GM19455 (cell line): Measurements from ENCODE around the gene LRRFIP2.
"Not testable (repeated sequence)": the region's sequence is repeated elsewhere in the genome, so short reads cannot be mapped to it uniquely, and the experiment has no call there.

Source experiments
- ATAC-seq: cut with Tn5 transposase; IDR thresholded peaks from one replicate; pipeline ENCODE4 v1.9.1; 2021; ENCODE audit not compliant: unreplicated experiment

LRRFIP2 gene

DNA sequence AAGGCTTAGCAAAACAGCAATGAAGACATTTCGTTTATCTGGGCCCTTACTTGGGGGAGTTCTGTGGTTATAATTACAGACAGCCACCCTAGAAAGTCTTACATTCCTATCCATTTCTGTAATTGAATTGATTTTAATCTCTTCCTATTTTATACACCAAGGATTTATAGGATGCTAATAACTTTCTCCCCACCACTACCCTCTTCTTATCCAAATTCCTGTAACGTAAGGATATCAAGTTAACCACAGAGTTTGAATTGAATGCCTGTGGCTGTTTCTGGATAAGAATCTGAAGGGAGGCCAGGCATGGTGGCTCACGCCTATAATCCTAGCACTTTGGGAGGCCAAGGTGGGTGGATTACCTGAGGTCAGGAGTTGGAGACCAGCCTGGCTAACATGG, 102.5 kb downstream of the LRRFIP2 start:
- no peak for ATAC-seq

DNA sequence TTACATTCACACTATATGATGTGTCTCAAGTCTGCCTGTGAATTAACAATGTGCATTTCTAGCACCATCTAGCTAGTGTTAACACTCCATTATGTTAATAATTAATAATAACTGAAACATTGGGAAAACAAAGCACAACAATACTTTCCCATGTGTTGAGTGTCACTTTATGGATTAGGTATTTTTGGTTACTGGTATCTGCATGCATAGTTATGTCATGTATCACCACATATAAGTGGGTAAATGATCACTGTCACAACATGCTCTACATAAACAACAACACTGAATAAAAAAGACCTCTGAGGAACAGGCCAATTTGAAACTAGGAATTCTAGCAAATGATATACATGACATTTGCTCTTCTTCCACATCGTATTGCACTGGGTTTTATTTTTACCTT, 106.4 kb downstream of the LRRFIP2 start:
- ATAC-seq, result no peak

DNA sequence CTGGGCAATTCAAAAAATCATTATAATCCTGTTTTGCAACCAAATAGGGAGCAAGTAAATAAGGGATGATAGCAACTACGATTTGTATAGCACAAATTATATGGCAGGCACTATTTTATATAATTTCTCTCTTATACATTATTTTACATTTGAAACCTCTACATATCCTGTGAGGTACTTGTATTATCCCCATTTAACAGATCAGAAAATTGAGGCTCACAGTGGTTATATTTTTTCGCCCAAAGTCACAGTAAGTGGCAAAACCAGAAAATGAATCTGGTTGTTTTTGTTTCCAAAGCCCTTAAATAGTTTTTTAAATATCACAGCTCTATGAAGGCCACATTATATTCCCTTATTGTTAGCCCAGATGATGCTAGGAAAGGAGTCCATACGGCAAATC, 106.8 kb downstream of the LRRFIP2 start:
- ATAC-seq, result no peak

DNA sequence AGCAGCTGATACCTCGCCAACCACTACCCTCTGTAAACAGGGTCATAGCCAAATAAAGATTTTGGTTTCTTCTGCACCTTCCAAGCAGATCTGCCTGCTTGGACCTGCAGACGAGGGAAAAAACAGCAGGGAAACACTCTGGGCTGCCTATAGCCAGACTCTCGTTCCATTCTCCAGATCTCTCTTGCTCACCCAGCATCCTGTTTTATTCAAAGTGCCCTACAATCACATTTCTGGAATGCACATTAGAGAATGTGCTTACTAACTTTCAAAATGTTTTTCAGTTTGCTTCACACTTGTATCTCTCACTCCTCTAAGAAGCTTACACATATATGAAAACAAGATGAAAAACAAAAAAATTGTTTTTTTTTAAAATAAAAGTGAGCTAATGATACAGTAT, 109.6 kb downstream of the LRRFIP2 start:
- no peak for ATAC-seq

DNA sequence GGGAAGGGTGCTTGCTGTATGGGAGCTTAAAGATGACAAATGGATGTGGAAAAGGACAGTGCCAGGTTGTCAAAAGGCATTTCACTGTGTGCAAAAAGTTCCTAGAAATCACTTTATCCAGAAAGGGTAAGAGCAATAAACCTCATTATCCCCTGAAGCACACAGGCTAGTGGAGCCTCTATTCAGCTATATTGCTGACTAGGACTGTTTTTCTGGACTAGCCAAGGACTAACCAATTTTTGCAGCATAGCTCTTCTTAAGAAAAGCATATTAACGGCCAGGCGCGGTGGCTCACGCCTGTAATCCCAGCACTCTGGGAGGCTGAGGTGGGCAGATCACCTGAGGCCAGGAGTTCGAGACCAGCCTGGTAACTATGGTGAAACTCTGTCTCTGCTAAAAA, 116.3 kb downstream of the LRRFIP2 start:
- no peak for ATAC-seq

DNA sequence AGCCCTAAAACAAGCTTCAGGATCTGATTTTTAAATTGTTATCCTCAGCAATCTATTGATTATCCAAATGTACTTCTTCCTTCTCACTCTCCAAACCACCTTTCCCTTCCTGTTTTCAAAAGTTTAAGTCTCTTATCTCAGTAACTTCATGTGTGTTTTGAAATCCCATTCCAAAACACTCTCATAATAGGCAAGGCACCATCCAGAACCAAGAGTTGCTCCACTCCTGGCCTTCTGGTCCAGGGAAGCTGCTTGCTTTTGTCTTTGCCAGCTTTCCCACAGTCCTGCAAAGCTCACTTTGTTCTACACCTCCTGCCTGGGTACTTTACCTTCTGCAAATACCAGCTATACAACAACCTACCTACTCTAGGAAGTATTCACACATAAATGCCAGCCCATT, 117.6 kb downstream of the LRRFIP2 start:
- ATAC-seq, result no peak

DNA sequence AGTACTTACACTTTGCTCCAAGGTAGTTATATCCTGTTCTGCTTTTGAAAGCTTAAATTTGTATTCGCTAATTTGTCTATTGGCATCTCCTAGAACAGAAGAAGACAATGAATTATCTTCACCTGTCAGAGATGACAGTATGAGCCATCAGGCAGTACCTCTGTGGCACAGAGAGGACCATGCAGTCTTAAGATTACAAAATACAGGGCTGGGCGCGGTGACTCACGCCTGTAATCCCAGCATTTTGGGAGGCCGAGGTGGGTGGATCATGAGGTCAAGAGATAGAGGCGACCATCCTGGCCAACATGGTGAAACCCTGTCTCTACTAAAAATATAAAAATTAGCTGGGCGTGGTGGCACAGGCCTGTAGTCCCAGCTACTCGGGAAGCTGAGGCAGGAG, 119.3 kb downstream of the LRRFIP2 start:
- not testable (repeated sequence) for ATAC-seq

DNA sequence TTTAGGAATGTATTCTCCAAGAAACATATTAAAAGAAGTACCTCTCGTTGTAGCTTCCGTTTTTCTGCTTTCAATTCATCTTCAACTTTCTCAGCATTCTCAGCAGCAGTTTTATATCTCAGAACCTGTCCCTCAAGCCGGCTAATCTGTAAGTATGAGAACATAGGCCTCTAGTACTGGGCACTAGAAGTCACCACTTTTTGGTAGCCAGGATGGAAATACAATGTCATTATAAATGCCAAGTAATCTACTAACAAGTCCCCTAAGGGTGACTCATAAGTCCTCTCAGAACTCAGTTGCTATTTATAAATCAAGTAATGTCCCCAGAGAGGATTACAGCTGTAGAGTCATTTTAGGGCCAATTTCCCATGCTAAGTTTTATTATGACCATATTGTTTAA, 120.0 kb downstream of the LRRFIP2 start:
- ATAC-seq, result peak; percentile 60

DNA sequence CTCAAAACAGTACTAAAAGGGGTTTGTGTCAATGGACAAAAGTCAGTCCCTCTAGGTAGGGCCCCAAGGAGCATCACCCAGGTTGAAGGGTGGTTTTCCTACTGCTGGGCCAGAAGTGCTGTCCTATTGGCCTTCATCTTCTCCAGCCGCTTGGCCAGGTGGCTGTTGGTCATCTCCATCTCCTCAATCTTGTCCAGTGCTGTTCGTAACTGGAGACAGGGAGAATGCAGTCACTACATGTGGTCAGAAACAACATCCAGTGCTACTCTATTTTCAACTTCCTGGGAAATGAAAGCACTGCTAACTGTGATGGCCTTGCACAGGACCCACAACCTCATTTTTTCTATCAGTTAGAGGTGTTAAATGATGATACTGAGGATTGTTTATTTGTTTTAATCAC, 120.6 kb downstream of the LRRFIP2 start:
- no peak for ATAC-seq

DNA sequence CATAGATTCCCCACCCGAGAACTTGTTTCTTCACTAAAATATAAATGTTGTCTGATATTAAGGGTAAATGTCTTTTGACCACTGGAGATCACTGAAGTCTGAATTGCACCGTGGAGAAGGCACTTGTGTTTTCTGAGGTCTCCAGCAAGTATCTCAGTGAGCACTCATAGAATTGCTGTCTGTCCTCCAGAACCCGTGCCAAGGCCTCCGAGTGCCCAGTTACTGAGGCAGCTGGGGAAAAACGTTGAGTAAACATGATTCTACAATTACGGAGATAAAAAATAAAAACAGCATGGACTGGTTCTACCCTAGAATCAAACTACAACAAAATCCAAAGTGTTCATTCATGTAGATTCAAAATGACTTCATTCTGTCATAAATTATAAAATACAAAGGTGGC, 121.0 kb downstream of the LRRFIP2 start:
- ATAC-seq, result no peak

DNA sequence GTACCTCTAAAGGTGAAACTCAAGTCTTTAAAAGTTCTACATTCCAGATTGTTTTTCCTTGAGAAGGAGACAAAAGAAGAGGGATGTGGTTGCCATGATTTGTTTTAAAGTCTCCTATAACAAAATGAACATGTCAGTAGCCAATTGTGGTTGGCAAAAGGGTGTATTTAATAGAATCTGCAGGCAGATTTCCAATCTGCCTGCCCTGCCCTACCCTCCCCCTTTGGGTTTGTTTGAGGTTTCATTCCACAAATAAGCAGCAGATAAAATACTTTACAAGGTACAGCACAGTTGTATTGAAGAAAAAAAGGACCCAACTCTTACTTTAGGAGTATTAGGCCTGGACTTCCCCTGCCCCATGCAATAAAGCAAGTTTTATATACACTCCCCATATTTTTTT, 121.5 kb downstream of the LRRFIP2 start:
- ATAC-seq, result no peak

DNA sequence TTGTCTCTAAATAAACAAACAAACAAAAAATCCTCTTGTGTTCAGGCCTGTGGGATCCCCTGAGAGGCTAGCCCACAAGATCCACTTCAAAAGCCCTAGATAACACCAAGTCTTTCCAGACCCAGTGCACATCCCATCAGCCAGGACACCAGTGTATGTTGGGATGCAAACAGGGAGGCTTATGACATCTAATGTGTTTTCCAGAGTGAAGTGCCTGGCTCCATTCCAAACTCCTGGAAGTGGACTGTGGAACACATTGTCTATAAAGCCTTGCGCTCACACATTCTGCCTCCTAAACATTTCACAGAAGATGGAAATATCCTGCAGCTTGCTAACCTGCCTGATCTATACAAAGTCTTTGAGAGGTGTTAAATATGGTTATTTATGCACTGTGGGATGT, 124.1 kb downstream of the LRRFIP2 start:
- no peak for ATAC-seq

DNA sequence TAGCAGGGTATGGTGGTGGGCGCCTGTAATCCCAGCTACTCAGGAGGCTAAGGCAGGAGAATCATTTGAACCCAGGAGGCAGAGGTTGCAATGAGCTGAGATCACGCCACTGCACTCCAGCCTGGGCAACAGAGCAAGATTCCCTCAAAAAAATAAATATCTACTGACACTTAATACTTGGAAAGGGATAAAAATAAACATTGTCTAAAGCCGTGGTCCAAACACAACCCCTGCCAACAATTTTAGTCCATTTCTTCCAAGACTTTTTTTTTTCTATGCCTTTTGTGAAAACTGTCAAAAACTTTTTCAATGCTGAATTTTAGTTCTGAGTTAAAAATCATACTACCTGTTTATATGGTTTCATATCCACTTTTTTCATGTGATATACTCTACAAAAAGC, 131.7 kb downstream of the LRRFIP2 start:
- ATAC-seq, result not testable (repeated sequence)

DNA sequence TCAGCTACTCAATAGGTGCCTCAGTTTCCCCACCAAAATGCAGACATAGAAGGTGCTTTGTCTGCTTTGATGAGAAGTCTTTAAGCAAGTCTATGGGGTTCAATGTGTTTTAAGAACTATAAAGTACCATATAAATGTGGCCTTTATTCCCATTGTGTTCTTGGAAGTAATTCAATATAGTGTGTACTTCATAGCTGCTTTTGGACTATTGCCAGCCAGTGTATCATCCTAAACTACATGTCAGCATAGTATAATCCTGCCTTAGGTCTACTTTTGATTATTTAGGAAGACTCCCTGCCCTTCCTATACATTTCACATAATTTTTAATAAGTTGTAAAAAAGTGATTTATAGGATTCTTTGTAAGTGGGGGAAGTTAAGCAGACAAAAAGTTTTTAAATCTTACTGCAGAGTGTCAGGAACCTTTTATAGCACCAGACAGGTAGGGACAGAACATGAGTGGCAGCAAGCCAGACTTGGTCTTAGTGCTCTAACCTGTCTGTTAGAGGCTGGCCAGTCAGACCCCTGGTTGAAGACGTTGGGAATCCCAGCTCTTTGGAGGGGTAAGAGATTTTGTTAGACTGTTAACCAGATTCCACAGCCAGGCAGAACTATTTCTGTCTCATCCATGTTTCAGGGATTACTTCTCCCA, 132.7 kb downstream of the LRRFIP2 start:
- no peak for ATAC-seq

DNA sequence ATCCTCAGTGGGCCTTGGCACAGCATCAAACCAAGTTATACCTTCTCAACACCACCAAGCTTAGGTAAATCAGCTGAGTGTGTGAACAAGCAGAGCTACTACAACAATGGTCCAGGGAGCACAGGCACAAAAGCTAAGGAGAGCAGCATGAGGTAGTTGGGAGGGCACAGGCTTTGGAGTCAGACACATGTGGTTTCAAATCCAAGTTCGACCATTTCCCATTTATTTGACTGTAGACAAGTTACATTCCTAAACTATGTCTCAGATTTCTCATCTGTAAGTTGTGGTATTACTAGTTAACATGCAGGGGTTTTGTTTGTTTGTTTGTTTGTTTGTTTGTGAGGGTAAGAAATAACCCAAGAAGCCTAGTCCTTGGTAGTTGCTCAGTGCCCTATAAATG, 134.2 kb downstream of the LRRFIP2 start:
- ATAC-seq, result no peak

DNA sequence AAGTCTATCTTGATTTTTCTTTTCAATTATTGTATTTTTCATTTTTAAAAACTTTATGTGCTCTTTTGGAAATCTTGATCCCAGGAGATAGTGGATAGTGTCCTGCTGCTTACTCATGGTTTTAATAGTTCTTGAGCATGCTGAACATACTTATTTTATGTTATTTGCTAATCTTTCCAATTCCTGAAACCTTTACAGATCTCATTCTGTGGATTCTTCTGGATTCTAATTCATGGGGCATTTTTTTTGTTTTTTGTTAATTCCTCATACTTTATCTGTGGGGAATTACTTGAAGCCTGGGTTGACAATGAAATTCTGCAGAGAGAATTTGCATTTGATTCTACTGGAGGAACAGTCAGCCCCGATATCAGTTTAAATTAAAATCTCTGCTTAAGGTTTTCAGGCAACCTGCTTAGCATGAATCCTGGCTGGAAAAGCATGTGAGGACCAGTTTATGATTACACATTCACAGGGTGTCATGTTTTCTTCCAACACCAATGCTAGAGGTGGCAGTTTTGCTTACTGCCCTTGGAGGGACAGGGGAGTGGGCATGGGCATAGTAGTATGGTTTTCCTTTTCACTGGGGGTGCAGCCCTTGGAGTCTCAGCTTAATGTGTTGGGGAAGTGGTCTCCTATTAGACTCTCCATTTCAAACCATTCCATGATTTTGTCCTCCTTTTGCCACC, 135.1 kb downstream of the LRRFIP2 start:
- no peak for ATAC-seq

DNA sequence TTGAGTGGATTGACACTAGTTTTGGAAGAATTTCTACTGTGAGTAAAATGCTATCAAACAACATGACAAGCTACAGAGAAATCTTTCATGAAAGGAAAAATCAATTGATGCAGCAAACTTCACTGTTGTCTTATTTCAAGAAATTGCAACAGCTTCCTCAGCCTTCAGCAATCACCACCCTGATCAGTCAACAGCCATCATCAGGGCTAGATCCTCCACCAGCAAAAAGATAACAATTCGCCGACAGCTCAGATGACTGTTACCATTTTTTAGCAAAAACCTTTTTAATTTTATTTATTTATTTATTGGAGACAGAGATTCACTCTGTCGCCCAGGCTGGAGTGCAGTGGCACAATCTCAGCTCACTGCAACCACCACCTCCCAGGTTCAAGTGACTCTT, 137.0 kb downstream of the LRRFIP2 start:
- ATAC-seq, result no peak

DNA sequence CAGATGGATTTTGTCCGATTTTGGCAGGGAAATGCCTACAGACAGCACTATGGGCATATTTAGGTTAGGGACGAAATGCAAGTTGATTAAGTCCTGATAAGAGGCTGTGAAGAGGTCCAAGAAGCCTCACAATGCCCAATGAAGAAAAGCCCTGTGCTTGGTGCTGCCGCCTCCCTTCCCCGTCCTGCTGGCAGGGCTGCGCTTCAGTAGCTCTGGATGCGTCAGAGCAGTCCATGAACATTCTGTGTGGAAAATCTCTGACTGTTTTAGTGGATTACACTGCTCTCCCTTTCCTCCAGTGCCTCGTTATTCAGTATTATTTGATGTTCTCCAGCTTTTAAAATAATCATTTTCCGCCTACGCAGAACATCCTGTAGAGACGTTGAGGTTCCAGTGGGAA, 141.4 kb downstream of the LRRFIP2 start:
- no peak for ATAC-seq

DNA sequence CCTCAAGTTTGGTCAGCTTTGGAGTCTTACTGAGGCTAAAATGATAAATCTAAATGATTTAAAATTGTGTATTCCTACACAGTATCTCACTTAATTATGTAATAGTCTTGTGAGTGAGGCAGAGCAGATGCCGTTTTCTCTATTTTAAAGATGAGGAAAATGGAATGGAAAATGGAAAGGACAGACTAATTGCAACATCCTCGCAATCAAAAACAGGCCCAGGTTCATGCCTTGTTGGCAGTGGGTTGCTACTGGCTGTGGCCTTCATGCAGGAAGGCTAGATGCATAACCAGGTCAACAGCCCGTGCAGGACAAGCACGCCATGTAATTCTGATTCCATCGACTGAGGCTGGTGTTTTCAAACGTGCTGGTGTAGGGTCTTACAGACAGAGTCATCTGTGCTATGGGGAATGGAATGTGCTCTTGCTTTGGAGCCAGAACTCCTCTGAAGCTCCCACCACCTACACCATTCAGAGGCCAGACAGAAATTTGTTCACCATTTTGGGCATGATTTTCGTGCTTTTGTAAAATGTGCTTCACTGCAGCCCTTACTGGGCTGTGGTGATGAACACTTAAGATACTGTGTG, 143.2 kb downstream of the LRRFIP2 start:
- no peak for ATAC-seq

DNA sequence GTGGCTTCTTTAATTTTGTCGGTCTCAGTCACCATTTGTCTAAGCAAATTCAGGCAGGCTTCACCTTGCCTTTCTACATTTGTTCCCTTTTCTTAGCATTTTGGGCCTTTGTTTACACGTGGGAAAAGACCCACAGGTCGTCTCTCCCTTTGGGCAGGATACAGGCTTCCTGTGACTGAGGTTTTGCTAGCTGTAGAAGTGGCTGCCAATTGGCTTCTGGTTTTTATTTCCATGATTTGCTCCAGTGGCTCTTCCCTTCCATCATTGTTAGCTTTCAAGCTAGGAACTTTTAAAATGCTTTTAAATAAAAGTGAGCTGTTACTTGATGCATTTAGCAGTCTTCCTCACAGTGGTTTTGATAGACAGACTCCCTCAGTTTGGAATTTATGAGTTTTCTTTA, 143.8 kb downstream of the LRRFIP2 start:
- no peak for ATAC-seq

DNA sequence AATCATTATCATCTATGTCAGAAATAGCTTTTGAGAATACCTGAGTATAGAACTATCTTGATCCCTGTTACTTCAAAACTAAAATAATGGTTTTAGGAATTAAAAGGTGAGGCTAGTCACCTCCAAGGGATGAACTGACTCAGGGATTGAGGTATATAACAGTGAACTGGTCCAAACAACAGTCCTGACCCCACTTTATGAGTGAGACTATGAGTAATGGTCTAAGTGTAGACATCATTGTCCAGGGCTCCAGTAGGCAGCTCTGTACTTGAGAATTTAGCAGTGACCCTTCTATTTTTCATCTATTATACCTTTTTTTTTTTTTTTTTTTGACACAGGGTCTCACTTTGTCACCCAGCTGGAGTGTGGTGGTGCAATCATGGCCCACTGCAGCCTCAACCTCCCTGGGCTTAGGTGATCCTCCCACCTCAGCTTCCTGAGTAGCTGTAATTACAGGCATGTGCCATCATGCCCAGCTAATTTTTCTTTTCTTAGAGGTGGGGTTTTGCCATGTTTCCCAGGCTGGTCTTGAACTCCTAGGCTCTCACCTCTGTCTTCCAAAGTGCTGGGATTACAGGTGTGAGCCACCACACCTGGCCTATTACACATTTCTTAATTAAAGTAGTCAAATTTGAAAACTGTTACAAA, 144.7 kb downstream of the LRRFIP2 start:
- no peak for ATAC-seq

DNA sequence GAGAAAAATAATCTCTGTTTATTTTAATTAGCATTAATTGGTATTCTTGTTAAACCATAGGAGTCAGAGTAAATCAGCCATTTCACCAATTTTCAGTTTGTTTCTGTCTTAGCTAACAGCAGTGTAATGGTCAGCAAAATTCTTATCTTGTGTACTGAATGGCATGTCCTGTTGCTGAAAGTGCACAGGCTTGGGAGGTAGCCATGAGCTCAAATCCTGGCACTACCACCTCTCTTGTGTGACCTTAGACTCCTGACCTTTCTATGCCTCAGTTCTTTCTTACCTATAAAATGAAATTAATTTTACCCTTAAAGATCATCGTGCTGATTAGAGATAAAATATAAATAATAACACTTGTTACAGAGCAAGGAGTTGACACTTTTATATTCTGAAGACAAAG, 145.3 kb downstream of the LRRFIP2 start:
- ATAC-seq, result no peak
